Keratinocyte (primary cell): ENCODE results near the gene FOS. TPM values are rescaled to one million over a fixed set of nuclear protein-coding genes. Genes with fewer than 3 reads are reported as not detected.

Experiments
- DNase-seq: peaks from one replicate; pipeline ENCODE4 v3.0.0-alpha.2; 2011; ENCODE audit warnings: low read depth, missing footprints, low spot score
- FAIRE-seq: peaks from 2 replicates; lab custom pipeline; 2011; peaks lifted over from hg19 to GRCh38; lab: Jason Lieb, UNC
- H2AFZ ChIP-seq: 2 replicates; pipeline ENCODE4 v1.6.0; 2012; ENCODE audit warnings: low read length, control low read depth, inconsistent platforms; ENCODE audit not compliant: control insufficient read depth
- H3K27ac ChIP-seq: 2 replicates; pipeline ENCODE4 v1.5.1; 2011; ENCODE audit warnings: low read length; ENCODE audit not compliant: control insufficient read depth, insufficient read depth
- H3K27me3 ChIP-seq: 3 replicates; pipeline ENCODE4 v1.6.0; 2011; ENCODE audit warnings: low read length; ENCODE audit not compliant: control insufficient read depth, insufficient read depth; ENCODE audit errors: extremely low read depth
- H3K36me3 ChIP-seq, 2 experiments: 2 replicates in 1 of 2; 3 replicates in 1 of 2; pipeline ENCODE4 v1.5.1; 2011; ENCODE audit warnings: low read length in 2 of 2, mild to moderate bottlenecking in 1 of 2; ENCODE audit not compliant: control insufficient read depth in 2 of 2, insufficient read depth in 2 of 2; ENCODE audit errors: extremely low read depth in 1 of 2
- H3K4me1 ChIP-seq: 3 replicates; pipeline ENCODE4 v1.5.1; 2011; ENCODE audit warnings: low read length; ENCODE audit not compliant: control insufficient read depth, insufficient read depth; ENCODE audit errors: extremely low read depth
- H3K4me2 ChIP-seq: 3 replicates; pipeline ENCODE4 v1.6.0; 2011; ENCODE audit warnings: low read depth, low read length; ENCODE audit not compliant: control insufficient read depth, insufficient read depth; ENCODE audit errors: extremely low read depth
- H3K4me3 ChIP-seq, 3 experiments: fragments of 200-600 bp in 1 of 3; sonication (generic) in 1 of 3; 2 replicates in 2 of 3; 3 replicates in 1 of 3; pipeline ENCODE4 v1.5.1; 2011 to 2016; ENCODE audit warnings: low read length in 3 of 3, mild to moderate bottlenecking in 3 of 3, control low read depth in 2 of 3, inconsistent platforms in 1 of 3, low read depth in 1 of 3, mixed read lengths in 1 of 3, mixed run types in 1 of 3, moderate library complexity in 1 of 3; ENCODE audit not compliant: control insufficient read depth in 2 of 3, insufficient read depth in 2 of 3; ENCODE audit errors: extremely low read depth in 1 of 3
- H3K79me2 ChIP-seq: 2 replicates; pipeline ENCODE4 v1.6.0; 2012; ENCODE audit warnings: low read length; ENCODE audit not compliant: control insufficient read depth, insufficient read depth
- H3K9ac ChIP-seq: 3 replicates; pipeline ENCODE4 v1.6.0; 2011; ENCODE audit warnings: low read length; ENCODE audit not compliant: control insufficient read depth, insufficient read depth; ENCODE audit errors: extremely low read depth
- H3K9me1 ChIP-seq: 3 replicates; pipeline ENCODE4 v1.6.0; 2011; ENCODE audit warnings: low read length; ENCODE audit not compliant: control insufficient read depth, insufficient read depth; ENCODE audit errors: extremely low read depth
- H3K9me3 ChIP-seq: 2 replicates; pipeline ENCODE4 v1.5.1; 2012; ENCODE audit warnings: low read depth, low read length; ENCODE audit not compliant: control insufficient read depth
- H4K20me1 ChIP-seq: 3 replicates; pipeline ENCODE4 v1.6.0; 2011; ENCODE audit warnings: low read length; ENCODE audit not compliant: control insufficient read depth, insufficient read depth; ENCODE audit errors: extremely low read depth
- EZH2 ChIP-seq: IDR thresholded peaks from one replicate; pipeline ENCODE4 v1.6.1; 2012; ENCODE audit warnings: inconsistent platforms, mild to moderate bottlenecking, low read length, moderate library complexity
- dilution Hi-C: fragments of 300-500 bp; cut with MboI; formaldehyde crosslinking; loops from one replicate; pipeline ENCODE4 v1.7.0; 2020; ENCODE audit warnings: low sequenced_read_pairs; ENCODE audit not compliant: extremely low pct_ligation_motif_present
- polyA plus RNA-seq, 5 experiments: library from polyadenylated mRNA; depleted of rRNA in 3 of 5; stranded (reverse) in 3 of 5; stranded (forward) in 1 of 5; unstranded in 1 of 5; fragments of >200 nt; gene quantifications; 1 replicate in 1 of 5; 2 replicates in 3 of 5; 3 replicates in 1 of 5; pipeline versions ENCODE4 v1.2.1 to v1.2.3, GENCODE V29; 2011 to 2012; ENCODE audit warnings: missing spikeins in 2 of 5, low read depth in 1 of 5, low replicate concordance in 1 of 5
- TF ChIP-seq, protein P1 (sequence below), 3 experiments: IDR thresholded peaks in 1 of 3; conservative IDR thresholded peaks in 1 of 3; optimal IDR thresholded peaks in 1 of 3; 2 replicates in 2 of 3; 3 replicates in 1 of 3; pipeline versions ENCODE3 to v1.5.1; 2011; ENCODE audit warnings: low read length in 3 of 3, mild to moderate bottlenecking in 3 of 3, moderate library complexity in 2 of 3, control low read depth in 1 of 3, inconsistent platforms in 1 of 3; ENCODE audit not compliant: insufficient read depth in 2 of 3; ENCODE audit errors: extremely low read depth in 1 of 3

FOS gene
- polyA plus RNA-seq, 1 donor (not counting 4 experiments of a cell fraction or from before 2014, with no cell fraction given), result 121 TPM

- H3K9me3 ChIP-seq, result no peaks in the 10 kb centered on the region
- no peak overlapping the region for H3K4me3 ChIP-seq
- H2AFZ ChIP-seq, result no peak overlapping the region
- no peaks in the 10 kb centered on the region for H4K20me1 ChIP-seq
- H3K36me3 ChIP-seq, result no peaks in the 10 kb centered on the region
- H3K27ac ChIP-seq, result no peak overlapping the region
- dilution Hi-C loops, result no loop called here
- no peak overlapping the region for H3K9ac ChIP-seq
- TF ChIP-seq, protein P1, sequence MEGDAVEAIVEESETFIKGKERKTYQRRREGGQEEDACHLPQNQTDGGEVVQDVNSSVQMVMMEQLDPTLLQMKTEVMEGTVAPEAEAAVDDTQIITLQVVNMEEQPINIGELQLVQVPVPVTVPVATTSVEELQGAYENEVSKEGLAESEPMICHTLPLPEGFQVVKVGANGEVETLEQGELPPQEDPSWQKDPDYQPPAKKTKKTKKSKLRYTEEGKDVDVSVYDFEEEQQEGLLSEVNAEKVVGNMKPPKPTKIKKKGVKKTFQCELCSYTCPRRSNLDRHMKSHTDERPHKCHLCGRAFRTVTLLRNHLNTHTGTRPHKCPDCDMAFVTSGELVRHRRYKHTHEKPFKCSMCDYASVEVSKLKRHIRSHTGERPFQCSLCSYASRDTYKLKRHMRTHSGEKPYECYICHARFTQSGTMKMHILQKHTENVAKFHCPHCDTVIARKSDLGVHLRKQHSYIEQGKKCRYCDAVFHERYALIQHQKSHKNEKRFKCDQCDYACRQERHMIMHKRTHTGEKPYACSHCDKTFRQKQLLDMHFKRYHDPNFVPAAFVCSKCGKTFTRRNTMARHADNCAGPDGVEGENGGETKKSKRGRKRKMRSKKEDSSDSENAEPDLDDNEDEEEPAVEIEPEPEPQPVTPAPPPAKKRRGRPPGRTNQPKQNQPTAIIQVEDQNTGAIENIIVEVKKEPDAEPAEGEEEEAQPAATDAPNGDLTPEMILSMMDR (optimal IDR thresholded peaks at IDR 0.05 in 1 of 3, IDR thresholded peaks at IDR 0.05 in 1 of 3, conservative IDR thresholded peaks at IDR 0.05 in 1 of 3; ENCODE audit: extremely low read depth in 1 of 3, insufficient read depth in 2 of 3, low read length in 3 of 3), result no peak
- no peak for TF ChIP-seq EZH2
- DNase-seq (no peak), FAIRE-seq (no peak)
- H3K79me2 ChIP-seq, result no peaks in the 10 kb centered on the region
- no peak overlapping the region for H3K4me2 ChIP-seq
- H3K27me3 ChIP-seq, result no peaks in the 10 kb centered on the region
- no peaks in the 10 kb centered on the region for H3K9me1 ChIP-seq
- H3K4me1 ChIP-seq, result peaks cover 11% of the 10 kb centered on the region
Measured at GRCh38 chr14:75246546-75247285, 31.9 kb upstream of the FOS start.

GRCh38 chr14:75247286-75247922 is 31.2 kb upstream of the FOS start:
- Histone ChIP-seq H3K4me3 (no peak overlapping the region), H4K20me1 (no peaks in the 10 kb centered on the region), H3K9ac (no peak overlapping the region), H2AFZ (no peak overlapping the region), H3K9me3 (no peaks in the 10 kb centered on the region), H3K36me3 (no peaks in the 10 kb centered on the region), H3K27ac (no peak overlapping the region), H3K79me2 (no peaks in the 10 kb centered on the region), H3K9me1 (no peaks in the 10 kb centered on the region), H3K4me1 (peaks cover 14% of the 10 kb centered on the region), H3K4me2 (no peak overlapping the region), H3K27me3 (no peaks in the 10 kb centered on the region)
- DNase-seq (no peak), FAIRE-seq (no peak)
- dilution Hi-C loops, result no loop called here
- TF ChIP-seq EZH2, result no peak
- TF ChIP-seq, protein P1 (optimal IDR thresholded peaks at IDR 0.05 in 1 of 3, IDR thresholded peaks at IDR 0.05 in 1 of 3, conservative IDR thresholded peaks at IDR 0.05 in 1 of 3; ENCODE audit: extremely low read depth in 1 of 3, insufficient read depth in 2 of 3, low read length in 3 of 3), result no peak
